H9 (cell line): Measurements from ENCODE around the gene MSL3. TPM values are rescaled to one million over a fixed set of nuclear protein-coding genes. Genes with fewer than 3 reads are reported as not detected.

ENCODE experiments used
- DNase-seq: peaks from one replicate; pipeline ENCODE4 v3.0.0-alpha.2; 2017
- H2AFZ ChIP-seq: one replicate; pipeline ENCODE4 v1.6.1; 2013; ENCODE audit warnings: mild to moderate bottlenecking, low read length, control low read depth, moderate library complexity
- H2AK5ac ChIP-seq: 2 replicates; pipeline ENCODE4 v1.6.1; 2013; ENCODE audit warnings: low read length, control low read depth, mixed read lengths; ENCODE audit not compliant: insufficient read length
- H2BK120ac ChIP-seq: one replicate; pipeline ENCODE4 v1.6.1; 2013; ENCODE audit warnings: low read depth, mild to moderate bottlenecking, low read length, control low read depth, inconsistent platforms; ENCODE audit not compliant: poor library complexity, severe bottlenecking
- H2BK12ac ChIP-seq: 2 replicates; pipeline ENCODE4 v1.6.1; 2013; ENCODE audit warnings: low read length, control low read depth, mixed read lengths, low read depth; ENCODE audit not compliant: insufficient read length
- H2BK15ac ChIP-seq: 2 replicates; pipeline ENCODE4 v1.6.1; 2013; ENCODE audit warnings: low read depth, low read length, control low read depth
- H2BK20ac ChIP-seq: one replicate; pipeline ENCODE4 v1.6.1; 2013; ENCODE audit warnings: low read depth, mild to moderate bottlenecking, low read length, control low read depth, inconsistent platforms; ENCODE audit not compliant: poor library complexity, severe bottlenecking
- H2BK5ac ChIP-seq: 2 replicates; pipeline ENCODE4 v1.6.1; 2013; ENCODE audit warnings: low read length, control low read depth, mixed read lengths; ENCODE audit not compliant: insufficient read length
- H3K14ac ChIP-seq: 2 replicates; pipeline ENCODE4 v1.6.1; 2013; ENCODE audit warnings: low read length, control low read depth; ENCODE audit not compliant: insufficient read depth
- H3K18ac ChIP-seq: 2 replicates; pipeline ENCODE4 v1.6.1; 2013; ENCODE audit warnings: low read depth, mild to moderate bottlenecking, mixed read lengths, low read length, control low read depth; ENCODE audit not compliant: insufficient read length
- H3K23ac ChIP-seq: 2 replicates; pipeline ENCODE4 v1.6.1; 2013; ENCODE audit warnings: low read length, control low read depth, mixed read lengths, low read depth; ENCODE audit not compliant: insufficient read length
- H3K23me2 ChIP-seq: 2 replicates; pipeline ENCODE4 v1.6.1; 2013; ENCODE audit warnings: low read depth, mild to moderate bottlenecking, mixed read lengths, low read length, control low read depth; ENCODE audit not compliant: insufficient read length, poor library complexity, severe bottlenecking
- H3K27ac ChIP-seq: 2 replicates; pipeline ENCODE4 v1.5.1; 2013; ENCODE audit warnings: low read length, control low read depth, mixed read lengths, low read depth; ENCODE audit not compliant: insufficient read length
- H3K27me3 ChIP-seq: 2 replicates; pipeline ENCODE4 v1.6.1; 2013; ENCODE audit warnings: low read length, control low read depth, inconsistent platforms; ENCODE audit not compliant: insufficient read depth
- H3K4ac ChIP-seq: 2 replicates; pipeline ENCODE4 v1.6.1; 2013; ENCODE audit warnings: low read depth, mild to moderate bottlenecking, control low read depth, inconsistent platforms, low read length, moderate library complexity
- H3K4me1 ChIP-seq: 2 replicates; pipeline ENCODE4 v1.6.1; 2013; ENCODE audit warnings: low read length, control low read depth, inconsistent platforms; ENCODE audit not compliant: insufficient read depth
- H3K4me2 ChIP-seq: 2 replicates; pipeline ENCODE4 v1.6.1; 2013; ENCODE audit warnings: low read length, control low read depth, mixed read lengths; ENCODE audit not compliant: insufficient read length, insufficient read depth
- H3K56ac ChIP-seq: 2 replicates; pipeline ENCODE4 v1.6.1; 2013; ENCODE audit warnings: low read depth, mild to moderate bottlenecking, mixed read lengths, low read length, control low read depth; ENCODE audit not compliant: insufficient read length
- H3K79me1 ChIP-seq: 2 replicates; pipeline ENCODE4 v1.6.1; 2013; ENCODE audit warnings: low read depth, mild to moderate bottlenecking, moderate library complexity, low read length, control low read depth, inconsistent platforms; ENCODE audit not compliant: insufficient read depth, poor library complexity, severe bottlenecking
- H3K79me2 ChIP-seq: 2 replicates; pipeline ENCODE4 v1.6.1; 2013; ENCODE audit warnings: low read length, control low read depth, inconsistent platforms; ENCODE audit not compliant: insufficient read depth
- H3K9ac ChIP-seq: 2 replicates; pipeline ENCODE4 v1.6.1; 2013; ENCODE audit warnings: low read length, control low read depth, mixed read lengths; ENCODE audit not compliant: insufficient read length; ENCODE audit errors: extremely low read depth
- H3K9me3 ChIP-seq: one replicate; pipeline ENCODE4 v1.6.1; 2013; ENCODE audit warnings: low read depth, low read length, inconsistent platforms; ENCODE audit not compliant: control insufficient read depth
- H3T11ph ChIP-seq: one replicate; pipeline ENCODE4 v1.6.1; 2013; ENCODE audit warnings: mild to moderate bottlenecking, low read length, control low read depth, inconsistent platforms
- H4K20me1 ChIP-seq: one replicate; pipeline ENCODE4 v1.6.1; 2013; ENCODE audit not compliant: control insufficient read depth, insufficient read length, insufficient read depth
- H4K5ac ChIP-seq: 2 replicates; pipeline ENCODE4 v1.6.1; 2013; ENCODE audit warnings: low read depth, mild to moderate bottlenecking, mixed read lengths, low read length, control low read depth; ENCODE audit not compliant: insufficient read length
- H4K8ac ChIP-seq: replicated peaks from 2 replicates; pipeline ENCODE4 v1.6.1; 2013; ENCODE audit warnings: low read length, control low read depth, mixed read lengths, low read depth; ENCODE audit not compliant: insufficient read length
- H4K91ac ChIP-seq: 2 replicates; pipeline ENCODE4 v1.6.1; 2013; ENCODE audit warnings: low read depth, mild to moderate bottlenecking, moderate library complexity, mixed read lengths, low read length, control low read depth; ENCODE audit not compliant: insufficient read length
- H3K27ac Mint-ChIP-seq, 3 experiments: 2 replicates in 2 of 3; 3 replicates in 1 of 3; pipeline ENCODE4 v1.8.0; 2020 to 2021; ENCODE audit warnings: mixed read lengths in 3 of 3, mild to moderate bottlenecking in 1 of 3, moderate library complexity in 1 of 3
- H3K27me3 Mint-ChIP-seq: 2 replicates; pipeline ENCODE4 v1.8.0; 2021; ENCODE audit warnings: low read depth, mild to moderate bottlenecking, moderate library complexity, mixed read lengths
- H3K36me3 Mint-ChIP-seq, 3 experiments: 2 replicates in 2 of 3; 3 replicates in 1 of 3; pipeline ENCODE4 v1.8.0; 2020 to 2021; ENCODE audit warnings: low read depth in 3 of 3, mixed read lengths in 3 of 3; ENCODE audit not compliant: insufficient read depth in 1 of 3
- H3K4me1 Mint-ChIP-seq, 2 experiments: 2 replicates each; pipeline ENCODE4 v1.8.0; 2020; ENCODE audit warnings: mixed read lengths in 2 of 2
- H3K4me3 Mint-ChIP-seq, 2 experiments: 2 replicates in 1 of 2; 3 replicates in 1 of 2; pipeline ENCODE4 v1.8.0; 2020 to 2021; ENCODE audit warnings: mild to moderate bottlenecking in 2 of 2, mixed read lengths in 2 of 2, moderate library complexity in 1 of 2
- H3K9me3 Mint-ChIP-seq, 2 experiments: 2 replicates in 1 of 2; 3 replicates in 1 of 2; pipeline ENCODE4 v1.8.0; 2020; ENCODE audit warnings: mild to moderate bottlenecking in 2 of 2, mixed read lengths in 2 of 2, moderate library complexity in 1 of 2
- total RNA-seq: library from RNA; stranded (reverse); gene quantifications from 2 replicates; pipeline ENCODE4 v1.2.1, GENCODE V29; 2021
- TF ChIP-seq, protein P1 (sequence below): fragments of 200-600 bp; sonication (generic); conservative IDR thresholded peaks from 3 replicates; pipeline ENCODE4 v1.8.0; 2021; ENCODE audit warnings: antibody characterized with exemption, mild to moderate bottlenecking

Gene MSL3
- total RNA-seq, 1 experiment from 2014 or later: 13.0 TPM

DNA sequence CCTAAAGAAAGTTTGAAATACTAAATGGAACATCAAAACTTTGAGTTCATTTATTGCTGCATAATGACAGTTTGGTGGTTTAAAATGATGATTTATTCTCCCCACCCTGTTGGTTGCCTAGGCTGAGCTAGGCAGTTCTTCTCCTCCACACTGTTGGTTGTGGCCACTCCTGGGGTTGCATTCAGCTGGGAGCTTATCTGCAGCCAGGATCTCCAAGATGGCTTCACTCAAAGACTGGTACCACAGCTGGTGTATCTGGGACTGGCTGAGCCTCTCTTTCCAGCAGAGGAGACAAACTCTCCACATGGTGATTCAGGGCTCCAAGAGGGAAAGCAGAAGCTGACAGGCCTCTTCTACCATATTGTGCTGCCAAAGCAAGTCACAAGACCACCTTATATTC, 33.1 kb downstream of the MSL3 start:
- Histone ChIP-seq H4K5ac (no peak overlapping the region), H3K27me3 (no peaks in the 10 kb centered on the region), H3K9ac (no peak overlapping the region), H3K4me2 (no peak overlapping the region), H3K4ac (no peak overlapping the region), H4K91ac (no peak overlapping the region), H4K20me1 (no peaks in the 10 kb centered on the region), H3K27ac (no peak overlapping the region), H2BK120ac (no peak overlapping the region), H3K56ac (no peak overlapping the region), H2BK15ac (no peak overlapping the region), H3K23ac (no peak overlapping the region), H2AK5ac (no peak overlapping the region), H3K23me2 (no peaks in the 10 kb centered on the region), H3K18ac (no peak overlapping the region), H3K79me2 (no peaks in the 10 kb centered on the region), H3T11ph (no peak overlapping the region), H3K4me1 (no peaks in the 10 kb centered on the region; the same call in 1 of the 2 replicates), H3K14ac (no peak overlapping the region), H4K8ac (no peak overlapping the region), H2BK20ac (no peak overlapping the region), H2BK12ac (no peak overlapping the region), H3K79me1 (no peaks in the 10 kb centered on the region), H3K9me3 (no peaks in the 10 kb centered on the region), H2BK5ac (no peak overlapping the region), H2AFZ (no peak overlapping the region)
- DNase-seq: no peak
- TF ChIP-seq, protein P1, sequence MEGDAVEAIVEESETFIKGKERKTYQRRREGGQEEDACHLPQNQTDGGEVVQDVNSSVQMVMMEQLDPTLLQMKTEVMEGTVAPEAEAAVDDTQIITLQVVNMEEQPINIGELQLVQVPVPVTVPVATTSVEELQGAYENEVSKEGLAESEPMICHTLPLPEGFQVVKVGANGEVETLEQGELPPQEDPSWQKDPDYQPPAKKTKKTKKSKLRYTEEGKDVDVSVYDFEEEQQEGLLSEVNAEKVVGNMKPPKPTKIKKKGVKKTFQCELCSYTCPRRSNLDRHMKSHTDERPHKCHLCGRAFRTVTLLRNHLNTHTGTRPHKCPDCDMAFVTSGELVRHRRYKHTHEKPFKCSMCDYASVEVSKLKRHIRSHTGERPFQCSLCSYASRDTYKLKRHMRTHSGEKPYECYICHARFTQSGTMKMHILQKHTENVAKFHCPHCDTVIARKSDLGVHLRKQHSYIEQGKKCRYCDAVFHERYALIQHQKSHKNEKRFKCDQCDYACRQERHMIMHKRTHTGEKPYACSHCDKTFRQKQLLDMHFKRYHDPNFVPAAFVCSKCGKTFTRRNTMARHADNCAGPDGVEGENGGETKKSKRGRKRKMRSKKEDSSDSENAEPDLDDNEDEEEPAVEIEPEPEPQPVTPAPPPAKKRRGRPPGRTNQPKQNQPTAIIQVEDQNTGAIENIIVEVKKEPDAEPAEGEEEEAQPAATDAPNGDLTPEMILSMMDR: no peak
- H3K4me3 Mint-ChIP-seq: no peak overlapping the region
- peaks cover 49 to 66% of the 10 kb centered on the region in 2 experiments for H3K9me3 Mint-ChIP-seq
- no peaks in the 10 kb centered on the region for H3K27me3 Mint-ChIP-seq
- peaks cover 8 to 12% of the 10 kb centered on the region in 2 experiments for H3K4me1 Mint-ChIP-seq
- H3K27ac Mint-ChIP-seq: no peak overlapping the region
- no peaks in the 10 kb centered on the region for H3K36me3 Mint-ChIP-seq
